GM11168 (cell line): ENCODE measurements around the gene CGB3.

Source experiments
- in situ Hi-C: fragments of 300-500 bp; cut with MboI; formaldehyde crosslinking; loops from one replicate; pipeline ENCODE4 v1.12.0; 2022; ENCODE audit warnings: low sequenced_read_pairs; ENCODE audit not compliant: unreplicated experiment

Gene CGB3

GRCh38 chr19:48991011-48991609 is 33.0 kb downstream of the CGB3 start:
- in situ Hi-C loops = no loop called here

- in situ Hi-C loops = no loop called here
Measured at GRCh38 chr19:48990400-48990799, 33.7 kb downstream of the CGB3 start.

GRCh38 chr19:48989701-48990291 is 34.3 kb downstream of the CGB3 start:
- in situ Hi-C loops = no loop called here

GRCh38 chr19:48988860-48989259 is 35.3 kb downstream of the CGB3 start:
- in situ Hi-C loops = no loop called here

GRCh38 chr19:48988286-48988685 is 35.8 kb downstream of the CGB3 start:
- in situ Hi-C loops = no loop called here

- in situ Hi-C loops = no loop called here
Measured at GRCh38 chr19:48987323-48987722, 36.8 kb downstream of the CGB3 start.

- in situ Hi-C loops = no loop called here
Measured at GRCh38 chr19:48986211-48986610, 37.9 kb downstream of the CGB3 start.

- in situ Hi-C loops = no loop called here
Measured at GRCh38 chr19:48985711-48986110, 38.4 kb downstream of the CGB3 start.

- in situ Hi-C loops = no loop called here
Measured at GRCh38 chr19:48982280-48982679, 41.9 kb downstream of the CGB3 start.

- in situ Hi-C loops = no loop called here
Measured at GRCh38 chr19:48977061-48977460, 47.1 kb downstream of the CGB3 start.

- in situ Hi-C loops = no loop called here
Measured at GRCh38 chr19:48975947-48976847, 47.9 kb downstream of the CGB3 start.
